GM12878 (cell line): Measurements from ENCODE around the gene LCN1. TPM values are rescaled to one million over a fixed set of nuclear protein-coding genes. Genes with fewer than 3 reads are reported as not detected.

Source experiments
- ATAC-seq: fragments of 200-7000 bp; cut with Tn5 transposase; 3 replicates; pipeline ENCODE4 v1.9.1; 2020; ENCODE audit warnings: mild to moderate bottlenecking, moderate library complexity
- BruUV-seq: library from RNA; stranded (reverse); fragments of 400-500 nt; replicated peaks from 2 replicates; lab custom pipeline; 2021; lab: Mats Ljungman, UMichigan
- CTCF ChIA-PET: fragments of 300-600 bp; sonication (Branson Sonifier 250); formaldehyde crosslinking; extraction: SDS; loops from one replicate; lab custom pipeline; 2021; ENCODE audit warnings: inconsistent platforms; lab: Yijun Ruan, JAX
- POLR2A ChIA-PET: fragments of 350-600 bp; formaldehyde crosslinking; extraction: SDS; loops from one replicate; lab custom pipeline; 2021; ENCODE audit warnings: inconsistent platforms; lab: Charles Lee
- RAD21 ChIA-PET: fragments of 300-600 bp; sonication (Branson Sonifier 250); formaldehyde crosslinking; loops from one replicate; lab custom pipeline; 2023; ENCODE audit warnings: antibody characterized with exemption; ENCODE audit not compliant: unreplicated experiment; lab: Charles Lee
- SMC1A ChIA-PET: fragments of 300-600 bp; sonication (Branson Sonifier 250); formaldehyde crosslinking; loops from one replicate; lab custom pipeline; 2023; ENCODE audit not compliant: unreplicated experiment, uncharacterized antibody; lab: Charles Lee
- DNase-seq: peaks from one replicate; pipeline ENCODE4 v3.0.0-alpha.2; 2011; ENCODE audit warnings: low read depth, low spot score
- FAIRE-seq: peaks from 3 replicates; lab custom pipeline; 2011; peaks lifted over from hg19 to GRCh38; lab: Jason Lieb, UNC
- H2AFZ ChIP-seq: 2 replicates; pipeline ENCODE4 v1.6.0; 2011; ENCODE audit warnings: low read depth, low read length, control low read depth; ENCODE audit not compliant: control insufficient read depth
- H3K27ac ChIP-seq: 2 replicates; pipeline ENCODE4 v1.5.1; 2011; ENCODE audit warnings: control low read depth; ENCODE audit not compliant: control insufficient read depth, insufficient read depth
- H3K27me3 ChIP-seq, 2 experiments: replicated peaks in 1 of 2; 2 replicates each; pipeline versions ENCODE4 v1.6.0 to v1.6.1; 2011; ENCODE audit warnings: low read length in 1 of 2; ENCODE audit not compliant: control insufficient read depth in 2 of 2, insufficient read depth in 2 of 2
- H3K36me3 ChIP-seq, 2 experiments: 2 replicates each; pipeline ENCODE4 v1.5.1; 2011; ENCODE audit warnings: low read length in 1 of 2; ENCODE audit not compliant: control insufficient read depth in 2 of 2, insufficient read depth in 2 of 2
- H3K4me1 ChIP-seq: 2 replicates; pipeline ENCODE4 v1.6.1; 2011; ENCODE audit warnings: mild to moderate bottlenecking, low read length, moderate library complexity, mixed read lengths; ENCODE audit not compliant: control insufficient read depth, insufficient read depth
- H3K4me2 ChIP-seq: 2 replicates; pipeline ENCODE4 v1.6.0; 2011; ENCODE audit warnings: control low read depth; ENCODE audit not compliant: control insufficient read depth, insufficient read depth
- H3K4me3 ChIP-seq: fragments of 200-600 bp; sonication (generic); 2 replicates; pipeline ENCODE4 v1.5.1; 2016
- H3K79me2 ChIP-seq: 2 replicates; pipeline ENCODE4 v1.6.0; 2011; ENCODE audit warnings: low read length; ENCODE audit not compliant: control insufficient read depth, insufficient read depth
- H3K9ac ChIP-seq: 2 replicates; pipeline ENCODE4 v1.8.0; 2011; ENCODE audit warnings: low read length, control low read depth, mixed read lengths; ENCODE audit not compliant: control insufficient read depth, insufficient read depth
- H3K9me3 ChIP-seq: replicated peaks from 3 replicates; pipeline ENCODE4 v1.5.1; 2011; ENCODE audit warnings: mild to moderate bottlenecking, low read length; ENCODE audit not compliant: control insufficient read depth, insufficient read depth
- H4K20me1 ChIP-seq: 2 replicates; pipeline ENCODE4 v1.6.0; 2011; ENCODE audit not compliant: control insufficient read depth, insufficient read depth
- BHLHE40 ChIP-seq, 2 experiments: fragments of 450-650 bp in 1 of 2; IDR thresholded peaks; 2 replicates each; pipeline ENCODE4 v1.6.1; 2011 to 2017; ENCODE audit warnings: low read depth in 2 of 2, borderline replicate concordance in 1 of 2, improper control_type of control experiment in 1 of 2, low read length in 1 of 2, mild to moderate bottlenecking in 1 of 2
- FOXM1 ChIP-seq: IDR thresholded peaks from 2 replicates; pipeline ENCODE4 v1.6.1; 2012; ENCODE audit warnings: low read depth, mild to moderate bottlenecking, inconsistent platforms, low read length, moderate library complexity
- GABPA ChIP-seq: IDR thresholded peaks from 2 replicates; pipeline ENCODE4 v1.6.1; 2014; ENCODE audit warnings: antibody characterized with exemption, low read depth, mild to moderate bottlenecking, inconsistent platforms
- HCFC1 ChIP-seq: fragments of 150-350 bp; IDR thresholded peaks from 2 replicates; pipeline ENCODE4 v1.6.1; 2014; ENCODE audit warnings: low read length
- HDGF ChIP-seq: fragments of 450-650 bp; IDR thresholded peaks from 2 replicates; pipeline ENCODE4 v1.6.1; 2016; ENCODE audit warnings: antibody characterized with exemption
- IRF3 ChIP-seq: fragments of 450-650 bp; IDR thresholded peaks from 2 replicates; pipeline ENCODE4 v1.6.1; 2014; ENCODE audit warnings: mild to moderate bottlenecking
- MYB ChIP-seq: fragments of 150-350 bp; IDR thresholded peaks from 2 replicates; pipeline ENCODE4 v1.6.1; 2014; ENCODE audit warnings: mild to moderate bottlenecking, low read depth, low read length, borderline replicate concordance
- NFYA ChIP-seq: IDR thresholded peaks from 2 replicates; pipeline ENCODE4 v1.6.1; 2011; ENCODE audit warnings: low read depth, mild to moderate bottlenecking, low read length, improper control_type of control experiment, borderline replicate concordance
- NFYB ChIP-seq: IDR thresholded peaks from 2 replicates; pipeline ENCODE4 v1.6.1; 2011; ENCODE audit warnings: low read depth, mild to moderate bottlenecking, low read length, improper control_type of control experiment, moderate library complexity; ENCODE audit not compliant: insufficient read depth
- NKRF ChIP-seq: fragments of 450-650 bp; conservative IDR thresholded peaks from 2 replicates; pipeline ENCODE4 v1.6.1; 2017; ENCODE audit warnings: mild to moderate bottlenecking, moderate library complexity
- PBX3 ChIP-seq: IDR thresholded peaks from 2 replicates; pipeline ENCODE4 v1.6.1; 2011; ENCODE audit warnings: mild to moderate bottlenecking, low read depth, low read length, moderate library complexity; ENCODE audit not compliant: insufficient replicate concordance
- USF1 ChIP-seq: IDR thresholded peaks from 2 replicates; pipeline ENCODE4 v1.6.1; 2011; ENCODE audit warnings: borderline replicate concordance, low read depth, mild to moderate bottlenecking, moderate library complexity, mixed read lengths, low read length; ENCODE audit not compliant: insufficient read depth; ENCODE audit errors: extremely low read length
- WGBS: methylation state at CpG from one replicate; pipeline ENCODE4 v1.1.6; 2016; ENCODE audit warnings: low lambda C conversion rate; ENCODE audit not compliant: insufficient replicate concordance, insufficient coverage; ENCODE audit errors: missing lambda C conversion rate; 5-methylcytosine and 5-hydroxymethylcytosine counted together
- in situ Hi-C: fragments of 300-500 bp; cut with MboI; formaldehyde crosslinking; loops from 9 replicates; pipeline ENCODE4 v1.14.3; 2018; ENCODE audit warnings: mixed read lengths
- intact Hi-C: fragments of 100-400 bp; cut with micrococcal nuclease; formaldehyde crosslinking; loops from one replicate; pipeline ENCODE4 v1.14.2; 2022; ENCODE audit not compliant: unreplicated experiment
- polyA plus RNA-seq, 11 experiments: library from polyadenylated mRNA; depleted of rRNA in 4 of 11; unstranded in 6 of 11; stranded (reverse) in 5 of 11; fragments of >200 nt; fragmentation: Nextera tagmentation in 4 of 11; fragmentation: Illumina TruSeq in 1 of 11; extraction: Ambion mirVana in 4 of 11; extraction: Trizol in 1 of 11; gene quantifications; 1 replicate in 1 of 11; 2 replicates in 10 of 11; pipeline versions ENCODE4 v1.2.1 to v1.2.3, GENCODE V29; 2011 to 2016; ENCODE audit warnings: inconsistent platforms in 2 of 11, missing spikeins in 2 of 11, low read depth in 1 of 11
- total RNA-seq, 4 experiments: library from RNA; depleted of rRNA in 3 of 4; stranded (reverse); fragments of >200 nt in 3 of 4; fragmentation: Illumina TruSeq in 1 of 4; extraction: Trizol in 1 of 4; gene quantifications; 2 replicates each; pipeline versions ENCODE4 v1.2.1 to v1.2.3, GENCODE V29; 2013 to 2021

The LCN1 gene
- total and polyA plus RNA-seq, 10 of the 15 experiments (the other 5 are each of a cell fraction or from before 2014, with no cell fraction given): not detected

GRCh38 chr9:135485385-135485784 is 35.9 kb upstream of the LCN1 start:
- Histone ChIP-seq H3K27ac (no peak overlapping the region), H3K9ac (no peak overlapping the region), H3K9me3 (no peaks in the 10 kb centered on the region), H3K36me3 (no peaks in the 10 kb centered on the region; a peak in 1 of 4 replicates), H4K20me1 (no peaks in the 10 kb centered on the region), H2AFZ (no peak overlapping the region), H3K4me2 (no peak overlapping the region), H3K79me2 (no peaks in the 10 kb centered on the region), H3K27me3 (no peaks in the 10 kb centered on the region; a peak in 1 of 4 replicates), H3K4me3 (no peak overlapping the region), H3K4me1 (no peaks in the 10 kb centered on the region)
- no peak for ATAC-seq
- CTCF ChIA-PET: no interaction called here
- POLR2A ChIA-PET: no interaction called here
- RAD21 ChIA-PET: no interaction called here
- FAIRE-seq: no peak
- no peak for TF ChIP-seq NKRF
- no peak for TF ChIP-seq IRF3
- DNase-seq: no peak
- intact Hi-C loops (no loop called here), in situ Hi-C loops (no loop called here)
- SMC1A ChIA-PET: no interaction called here
- BruUV-seq: no TSS peak
- WGBS: 83% methylated on average over 25 of the region's 25 CpGs

GRCh38 chr9:135485832-135486231 is 35.4 kb upstream of the LCN1 start:
- 73% methylated on average over 21 of the region's 21 CpGs for WGBS
- ChIA-PET SMC1A (no interaction called here), CTCF (no interaction called here), RAD21 (no interaction called here), POLR2A (no interaction called here)
- H3K79me2 ChIP-seq: no peaks in the 10 kb centered on the region
- intact Hi-C loops: no loop called here
- BruUV-seq: no TSS peak
- in situ Hi-C loops: no loop called here
- no peaks in the 10 kb centered on the region; a peak in 1 of 4 replicates for H3K36me3 ChIP-seq
- H3K27me3 ChIP-seq: no peaks in the 10 kb centered on the region; a peak in 1 of 4 replicates
- FAIRE-seq: no peak
- H3K9me3 ChIP-seq: no peaks in the 10 kb centered on the region
- H4K20me1 ChIP-seq: no peaks in the 10 kb centered on the region
- no peaks in the 10 kb centered on the region for H3K4me1 ChIP-seq
- ATAC-seq: no peak
- H3K4me2 ChIP-seq: no peak overlapping the region
- H3K9ac ChIP-seq: no peak overlapping the region
- no peak overlapping the region for H3K4me3 ChIP-seq
- no peak for DNase-seq
- H2AFZ ChIP-seq: no peak overlapping the region
- no peak overlapping the region for H3K27ac ChIP-seq
- no peak for TF ChIP-seq USF1
- TF ChIP-seq PBX3: no peak
- no peak for TF ChIP-seq HDGF
- TF ChIP-seq NFYA: no peak
- TF ChIP-seq MYB: no peak
- no peak for TF ChIP-seq GABPA
- no peak for TF ChIP-seq NFYB
- TF ChIP-seq FOXM1: no peak
- no peak for TF ChIP-seq HCFC1
- TF ChIP-seq BHLHE40 (IDR thresholded peaks at IDR 0.05; ENCODE audit: borderline replicate concordance in 1 of 2, low read depth in 2 of 2, low read length in 1 of 2): no peak
